ENCODE measurements around the gene SORCS2.

The SORCS2 gene

GRCh38 chr4:7510538-7510937 lies 318.2 kb downstream of the SORCS2 start:
- no peak for DNase-seq (ENCODE audit: low read depth)

DNA sequence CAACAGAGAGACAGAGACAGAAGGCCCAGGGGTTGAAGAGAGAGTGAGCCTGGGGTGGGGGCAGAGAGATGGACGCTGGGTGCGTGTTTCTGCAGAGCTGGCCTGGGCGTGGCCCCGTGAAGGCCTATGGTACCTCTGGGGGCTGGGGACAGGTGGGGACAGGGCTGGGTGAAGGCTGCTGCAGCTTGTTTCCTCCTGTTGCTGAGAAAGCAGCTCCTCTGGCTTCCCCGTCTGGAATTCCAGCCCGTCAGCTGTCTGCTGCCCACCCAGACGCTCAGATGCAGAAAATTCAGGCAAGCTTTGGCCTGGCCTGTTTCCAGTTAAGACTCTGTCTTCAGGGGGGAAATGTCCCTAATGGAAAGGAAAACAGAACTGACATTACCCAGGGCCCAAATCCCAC lies 319.2 kb downstream of the SORCS2 start:
- DNase-seq (ENCODE audit: low read depth): no peak

DNA sequence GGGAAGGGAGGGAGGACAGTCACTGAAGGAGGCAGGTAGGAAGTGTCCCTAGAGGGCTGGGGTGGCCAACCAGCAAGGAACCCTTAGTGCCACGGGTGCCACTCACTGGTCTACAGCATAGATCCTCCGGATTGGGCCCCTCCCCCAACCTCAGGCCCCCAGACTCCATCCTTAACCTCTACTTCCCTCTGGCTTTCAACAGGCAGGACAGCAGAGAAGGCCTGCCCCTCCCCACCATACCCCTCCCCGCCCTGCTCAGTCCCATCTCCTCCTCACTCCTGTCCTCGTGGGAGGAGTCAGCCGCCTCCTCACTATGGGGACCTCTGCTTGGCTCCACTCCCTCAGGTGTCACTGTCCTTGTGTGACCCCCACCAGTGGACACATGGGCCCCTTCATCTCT lies 320.1 kb downstream of the SORCS2 start:
- DNase-seq (ENCODE audit: low read depth): no peak

GRCh38 chr4:7512946-7513345 lies 320.6 kb downstream of the SORCS2 start:
- DNase-seq (ENCODE audit: low read depth): no peak

GRCh38 chr4:7513671-7514070 lies 321.3 kb downstream of the SORCS2 start:
- DNase-seq (ENCODE audit: low read depth): no peak

- no peak for DNase-seq (ENCODE audit: low read depth)
These were observed 321.9 kb downstream of the SORCS2 start for GRCh38 chr4:7514281-7514680.

DNA sequence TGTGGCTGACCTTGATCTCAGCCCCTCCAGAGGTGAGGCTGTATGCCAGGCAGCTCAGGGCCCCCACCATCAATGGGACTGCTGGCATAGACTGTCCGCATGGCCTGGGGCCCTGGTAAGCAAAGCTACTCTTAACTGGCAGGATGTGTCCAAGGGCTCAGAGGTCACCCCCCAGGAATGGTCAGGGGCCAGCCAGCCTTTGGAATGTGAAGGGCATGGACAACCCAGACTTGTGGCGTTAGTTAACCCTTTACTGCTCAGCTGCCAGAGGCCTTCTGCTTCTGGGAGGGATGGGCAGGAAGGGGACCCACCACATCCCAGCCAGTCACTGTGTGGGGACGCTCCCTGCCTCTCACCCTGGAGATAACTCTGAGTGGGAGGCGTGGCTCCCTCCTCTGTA lies 322.5 kb downstream of the SORCS2 start:
- no peak for DNase-seq (ENCODE audit: low read depth)

DNA sequence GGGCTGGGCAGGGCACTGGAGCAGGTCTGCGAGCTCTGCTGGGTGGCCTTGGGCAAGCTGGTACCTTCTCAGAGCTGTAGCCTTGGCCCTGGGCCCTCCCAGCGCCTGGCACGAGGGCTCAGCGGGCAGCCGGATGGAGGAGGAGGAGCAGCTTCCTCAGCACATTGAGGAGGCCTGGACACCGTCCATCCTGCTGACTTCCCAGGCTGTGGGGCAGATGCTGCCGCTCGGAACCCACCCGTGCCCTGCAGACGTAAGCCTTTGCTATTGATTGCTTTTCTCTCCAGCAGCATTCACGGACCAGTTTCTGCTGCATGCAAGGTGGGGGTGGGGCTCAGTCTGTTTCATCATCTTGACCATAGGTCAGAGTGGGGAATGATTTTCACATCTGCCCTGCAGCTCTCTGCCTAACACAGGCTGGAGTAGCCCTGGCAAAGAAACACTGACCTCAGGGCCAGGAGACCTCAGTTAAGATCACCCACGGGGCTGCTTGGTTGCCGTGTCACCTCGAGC lies 323.1 kb downstream of the SORCS2 start:
- no peak for DNase-seq (ENCODE audit: low read depth)

DNA sequence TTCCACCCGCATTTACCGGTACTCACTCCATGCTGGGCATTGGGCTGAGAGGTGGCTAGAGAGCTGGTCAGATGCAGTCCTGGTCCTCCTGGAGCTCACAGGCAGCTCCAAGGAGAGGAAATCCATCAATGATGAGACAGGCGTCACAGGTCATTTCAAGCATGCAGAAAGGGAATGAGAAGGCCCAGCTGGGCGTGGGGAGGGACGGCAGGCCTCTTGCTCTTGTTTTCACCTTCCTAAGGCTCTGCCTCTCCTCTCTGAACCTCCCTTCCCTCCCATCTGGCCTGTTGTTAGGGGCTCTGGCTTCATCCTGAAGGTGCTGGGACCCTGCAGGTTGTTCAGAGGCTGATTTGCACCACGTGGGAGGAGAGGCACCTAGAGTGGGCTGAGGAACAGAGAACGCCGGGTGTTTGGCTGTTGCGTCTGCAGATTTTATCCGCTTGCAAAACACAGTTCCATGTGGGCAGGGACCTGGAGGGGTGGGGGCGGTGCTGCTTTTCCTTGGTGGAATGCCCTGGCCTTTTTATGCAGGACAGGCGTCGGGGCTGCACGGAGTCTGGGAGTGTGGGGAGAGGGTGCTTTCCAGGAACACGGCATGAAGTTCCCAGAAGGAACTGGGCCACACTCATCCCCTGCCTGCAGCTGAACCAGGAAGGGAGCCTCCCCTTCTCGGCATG lies 323.9 kb downstream of the SORCS2 start:
- DNase-seq (ENCODE audit: low read depth): no peak

- no peak for DNase-seq (ENCODE audit: low read depth)
These were observed 324.4 kb downstream of the SORCS2 start for GRCh38 chr4:7516773-7517144.

DNA sequence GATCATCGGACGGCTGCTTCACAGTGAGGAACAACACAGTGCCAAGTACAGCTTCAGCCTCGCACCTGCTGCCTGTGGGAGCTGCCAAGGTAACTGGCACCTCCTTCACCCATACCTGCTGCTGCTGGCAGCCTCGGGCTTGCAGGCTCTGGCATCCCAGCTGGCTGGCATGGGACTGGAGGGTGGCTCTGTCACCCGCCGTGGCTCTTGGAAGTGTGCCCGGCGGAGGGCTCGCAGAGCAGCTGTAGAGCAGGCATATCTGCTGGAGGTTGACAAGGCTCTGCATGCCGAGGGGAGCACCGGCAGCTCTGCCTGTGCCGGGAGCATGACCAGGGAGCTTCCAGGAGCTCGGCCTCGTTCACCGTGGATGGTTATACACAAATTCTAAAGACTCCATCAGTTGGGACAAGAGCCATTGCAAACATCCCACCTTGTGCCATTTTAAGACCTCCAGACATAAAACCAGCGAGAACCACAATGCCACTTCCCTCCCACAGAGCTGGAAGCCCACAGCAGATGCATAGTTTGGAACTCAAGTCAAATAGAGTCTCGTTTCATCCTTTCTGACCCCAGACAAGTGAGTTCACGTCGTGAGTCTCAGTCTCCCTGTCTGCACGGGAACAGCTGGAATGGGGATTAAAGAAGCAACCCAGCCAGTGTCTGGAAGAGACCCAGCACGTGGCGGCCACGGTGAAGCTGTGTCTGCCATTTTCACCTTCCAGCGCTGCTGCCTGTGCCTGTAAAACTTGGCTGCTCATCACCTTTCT lies 326.7 kb downstream of the SORCS2 start:
- no peak for DNase-seq (ENCODE audit: low read depth)

GRCh38 chr4:7519638-7520376 lies 327.5 kb downstream of the SORCS2 start:
- no peak for DNase-seq (ENCODE audit: low read depth)

DNA sequence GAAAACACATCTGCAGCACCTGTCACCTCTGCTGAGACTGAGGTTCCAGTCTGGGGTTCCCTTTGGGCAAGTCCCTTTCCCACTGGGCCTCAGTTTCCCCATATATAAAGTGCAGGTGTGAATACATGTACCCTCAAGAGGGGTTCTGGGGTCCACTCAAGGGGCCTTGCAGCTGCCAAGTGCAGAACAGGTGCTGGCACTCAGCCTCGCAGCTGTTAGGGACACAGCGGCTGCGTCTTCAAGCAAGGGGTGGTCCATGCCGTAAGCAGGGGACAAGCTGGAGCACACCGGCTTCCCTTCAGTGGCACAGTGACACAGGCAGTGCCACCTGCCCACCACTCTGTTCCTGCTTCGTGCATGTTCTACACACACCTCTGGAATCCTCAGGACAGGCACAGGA lies 329.3 kb downstream of the SORCS2 start:
- no peak for DNase-seq (ENCODE audit: low read depth)

DNA sequence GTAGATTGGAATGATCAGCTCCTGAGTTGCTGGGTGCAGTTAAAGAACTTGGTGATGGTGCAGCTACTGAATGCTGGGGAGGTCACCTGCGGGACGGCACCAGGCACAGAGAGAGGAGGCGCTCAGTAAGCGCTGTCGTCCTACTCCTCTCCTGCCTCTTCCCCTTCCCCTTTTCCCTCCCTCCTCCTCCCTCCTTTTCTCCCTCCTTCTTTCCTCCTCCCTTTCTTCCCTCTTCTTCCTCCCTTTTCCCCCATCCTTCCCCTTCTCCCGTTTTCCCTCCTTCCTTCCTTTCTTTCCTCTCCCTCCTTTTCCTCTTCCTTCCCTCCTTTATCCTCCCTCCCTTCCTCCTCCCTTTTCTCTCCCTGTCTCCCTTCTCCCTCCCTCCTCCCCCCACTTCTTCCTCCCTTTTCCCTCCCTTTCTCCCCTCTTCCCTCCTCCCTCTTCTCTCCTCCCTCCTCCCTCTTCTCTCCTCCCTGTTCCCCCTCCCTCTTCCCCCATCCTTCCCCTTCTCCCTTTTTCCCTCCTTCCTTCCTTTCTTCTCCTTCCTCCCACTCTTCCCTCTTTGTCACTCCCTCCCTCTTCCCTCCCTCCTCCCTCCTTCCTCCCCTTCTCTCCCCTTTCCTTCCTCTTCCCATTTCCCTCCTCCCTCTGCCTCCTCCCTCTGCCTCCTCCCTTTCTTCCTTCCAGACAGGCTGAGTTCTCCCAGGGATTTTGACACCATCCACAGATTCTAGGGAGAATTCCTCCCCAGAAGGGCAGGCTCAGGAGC lies 330.3 kb downstream of the SORCS2 start:
- DNase-seq (ENCODE audit: low read depth): no peak

- no peak for DNase-seq (ENCODE audit: low read depth)
These were observed 331.2 kb downstream of the SORCS2 start for GRCh38 chr4:7523526-7523925.

DNA sequence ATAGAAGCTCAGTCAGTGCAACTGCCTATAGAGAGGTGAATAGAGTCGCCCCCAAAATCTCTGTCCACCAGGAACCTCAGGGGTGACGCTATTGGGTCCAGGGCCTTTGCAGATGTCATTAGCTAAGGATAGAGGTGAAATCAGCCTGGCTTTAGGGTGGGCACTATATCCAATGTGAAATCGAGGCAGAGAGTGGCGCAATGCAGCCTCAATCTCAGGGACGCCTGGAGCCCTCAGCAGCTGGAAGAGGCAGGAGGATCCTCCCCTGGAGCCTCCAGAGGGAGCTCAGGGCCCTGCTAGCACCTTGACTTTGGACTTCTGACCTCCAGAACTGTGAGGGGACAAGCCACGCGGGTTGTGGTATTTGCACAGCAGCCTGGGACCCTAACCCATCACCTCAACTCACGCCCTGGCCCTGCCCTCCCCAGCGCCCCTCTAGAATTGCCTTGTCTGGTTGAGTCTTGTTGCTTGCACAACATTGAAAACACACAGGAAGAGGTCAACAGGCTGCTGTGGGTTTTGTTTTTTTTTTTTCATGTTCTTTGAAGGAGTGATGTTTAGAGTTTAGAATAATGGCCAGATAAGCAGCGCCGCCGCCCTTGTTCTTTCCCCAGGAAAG lies 331.8 kb downstream of the SORCS2 start:
- DNase-seq (ENCODE audit: low read depth): no peak

DNA sequence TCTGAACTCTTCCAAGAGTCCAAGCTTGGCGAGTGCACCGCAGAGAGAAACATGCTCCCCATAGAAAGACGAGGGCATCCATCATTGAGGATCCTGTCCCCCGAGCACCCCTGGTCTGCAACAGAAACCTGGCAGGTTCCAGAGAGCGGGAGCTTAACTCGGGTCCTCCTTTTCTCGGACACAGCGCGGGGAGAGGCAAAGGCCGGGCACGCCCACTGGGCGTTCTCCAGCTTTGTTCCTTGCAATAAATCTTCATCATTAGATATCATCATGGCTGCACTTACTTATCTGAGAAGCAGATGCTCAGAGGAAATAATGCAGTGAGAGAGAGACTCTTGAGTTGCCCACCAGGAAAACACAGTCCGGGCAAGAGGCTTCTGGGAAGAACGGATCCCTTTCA lies 332.5 kb downstream of the SORCS2 start:
- no peak for DNase-seq (ENCODE audit: low read depth)

GRCh38 chr4:7526491-7526890 lies 334.2 kb downstream of the SORCS2 start:
- DNase-seq (ENCODE audit: low read depth): no peak

- no peak for DNase-seq (ENCODE audit: low read depth)
These were observed 334.7 kb downstream of the SORCS2 start for GRCh38 chr4:7526929-7527535.

- no peak for DNase-seq (ENCODE audit: low read depth)
These were observed 337.2 kb downstream of the SORCS2 start for GRCh38 chr4:7529368-7530080.

- no peak for DNase-seq (ENCODE audit: low read depth)
These were observed 337.7 kb downstream of the SORCS2 start for GRCh38 chr4:7530082-7530481.
